K562 (cell line): ENCODE data around the gene DIMT1. TPM values are rescaled to one million over a fixed set of nuclear protein-coding genes. Genes with fewer than 3 reads are reported as not detected.
A peak's percentile ranks its signal among the peaks of the same experiment; 100 is the strongest.

Experiments used
- ARID1B ChIP-seq: fragments of 450-650 bp; IDR thresholded peaks from 2 replicates; pipeline ENCODE4 v1.6.1; 2016; ENCODE audit warnings: antibody characterized with exemption, mild to moderate bottlenecking, inconsistent platforms
- CBX2 ChIP-seq: fragments of 200-600 bp; sonication (generic); IDR thresholded peaks from one replicate; pipeline ENCODE4 v1.6.1; 2012; ENCODE audit warnings: mild to moderate bottlenecking, low read length, inconsistent platforms; ENCODE audit not compliant: insufficient read depth, poor library complexity, severe bottlenecking
- COPS2 ChIP-seq: fragments of 450-650 bp; conservative IDR thresholded peaks from 2 replicates; pipeline ENCODE4 v1.6.1; 2016; ENCODE audit warnings: mild to moderate bottlenecking, moderate library complexity
- CREM ChIP-seq: IDR thresholded peaks from 2 replicates; pipeline ENCODE4 v1.6.1; 2014; ENCODE audit warnings: antibody characterized with exemption, low read depth
- DMBX1 ChIP-seq: fragments of 250-450 bp; sonication (Bioruptor Pico); IDR thresholded peaks from 2 replicates; pipeline ENCODE4 v1.8.0; 2022; ENCODE audit warnings: inconsistent platforms, mild to moderate bottlenecking, moderate library complexity, borderline replicate concordance
- E2F3 ChIP-seq: fragments of 250-450 bp; sonication (Bioruptor Pico); IDR thresholded peaks from 2 replicates; pipeline ENCODE4 v1.4.0; 2020; ENCODE audit warnings: mild to moderate bottlenecking
- HLTF ChIP-seq: fragments of 450-650 bp; IDR thresholded peaks from 2 replicates; pipeline ENCODE4 v1.6.1; 2016
- HNRNPUL1 ChIP-seq: fragments of 200-400 bp; formaldehyde crosslinking; IDR thresholded peaks from 2 replicates; pipeline ENCODE4 v1.6.1; 2017; ENCODE audit warnings: low read length
- HSF4 ChIP-seq: fragments of 250-450 bp; sonication (Bioruptor Pico); IDR thresholded peaks from 2 replicates; pipeline ENCODE4 v2.1.2; 2022; ENCODE audit warnings: mild to moderate bottlenecking, moderate library complexity, borderline replicate concordance
- SMARCB1 ChIP-seq: IDR thresholded peaks from 2 replicates; pipeline ENCODE4 v1.6.1; 2011; ENCODE audit warnings: improper control_type of control experiment, low read depth; ENCODE audit not compliant: insufficient read length
- TFAP4 ChIP-seq: sonication (generic); formaldehyde crosslinking; IDR thresholded peaks from 2 replicates; pipeline ENCODE4 v1.8.0; 2022; ENCODE audit warnings: missing genetic modification reagents, mild to moderate bottlenecking, moderate library complexity, borderline replicate concordance
- USF1 ChIP-seq: sonication (generic); formaldehyde crosslinking; IDR thresholded peaks from 2 replicates; pipeline ENCODE4 v1.9.0; 2022; ENCODE audit warnings: mild to moderate bottlenecking, missing genetic modification reagents
- ZNF12 ChIP-seq: sonication (generic); formaldehyde crosslinking; IDR thresholded peaks from 2 replicates; pipeline ENCODE4 v1.4.0; 2020; ENCODE audit warnings: mild to moderate bottlenecking, missing genetic modification reagents
- ZNF224 ChIP-seq: sonication (generic); formaldehyde crosslinking; IDR thresholded peaks from 2 replicates; pipeline ENCODE4 v1.8.0; 2022; ENCODE audit warnings: mild to moderate bottlenecking, missing genetic modification reagents
- ZNF445 ChIP-seq: fragments of 250-450 bp; sonication (Bioruptor Pico); IDR thresholded peaks from 2 replicates; pipeline ENCODE4 v1.4.0; 2020; ENCODE audit warnings: low read depth, mild to moderate bottlenecking, moderate library complexity
- ZNF830 ChIP-seq: fragments of 250-450 bp; sonication (Bioruptor Pico); IDR thresholded peaks from 2 replicates; pipeline ENCODE4 v1.5.0; 2021; ENCODE audit warnings: mild to moderate bottlenecking
- polyA plus RNA-seq, 8 experiments: library from polyadenylated mRNA; depleted of rRNA in 4 of 8; stranded (reverse) in 5 of 8; unstranded in 3 of 8; fragments of >200 nt; fragmentation: Nextera tagmentation in 2 of 8; fragmentation: Illumina TruSeq in 1 of 8; extraction: Ambion mirVana in 2 of 8; extraction: Trizol in 1 of 8; gene quantifications; 2 replicates each; pipeline versions ENCODE4 v1.2.1 to v1.2.3, GENCODE V29; 2011 to 2014; ENCODE audit warnings: inconsistent platforms in 1 of 8, missing spikeins in 1 of 8
- total RNA-seq, 7 experiments: library from RNA; depleted of rRNA in 6 of 7; stranded (reverse); fragments of >200 nt in 6 of 7; fragmentation: Illumina TruSeq in 2 of 7; extraction: Trizol in 2 of 7; gene quantifications; 2 replicates each; pipeline versions ENCODE4 v1.2.1 to v1.2.3, GENCODE V29; 2011 to 2021; ENCODE audit warnings: low replicate concordance in 1 of 7
- TF ChIP-seq, protein P1 (sequence below): fragments of 450-650 bp; formaldehyde crosslinking; IDR thresholded peaks from 2 replicates; pipeline ENCODE4 v1.4.0; 2020; ENCODE audit warnings: mild to moderate bottlenecking, moderate library complexity

Gene DIMT1
- total and polyA plus RNA-seq, 9 of the 15 experiments (the other 6 are each of a cell fraction or from before 2014, with no cell fraction given) = 28.9 to 85.3 (median 54.1) TPM

GRCh38 chr5:62412549-62413329 lies 9.0 kb upstream of the DIMT1 start, which contains the start of gene IPO11 (continued):
- TF ChIP-seq CBX2 (no peak), ZNF12 (peak; percentile 46; the same call in 1 of the 2 replicates), HSF4 (CRISPR knock-in tag) (no peak), ARID1B (peak; percentile 25; the same call in 1 of the 2 replicates), HNRNPUL1 (no peak), SMARCB1 (no peak), ZNF224 (CRISPR knock-in tag) (no peak), E2F3 (CRISPR knock-in tag) (peak; percentile 62; the same call in 1 of the 2 replicates), ZNF445 (CRISPR knock-in tag) (no peak), HLTF (peak; percentile 72; the same call in 1 of the 2 replicates), TFAP4 (peak; percentile 82; the same call in 1 of the 2 replicates), DMBX1 (CRISPR knock-in tag) (peak; percentile 46; the same call in 1 of the 2 replicates), ZNF830 (CRISPR knock-in tag) (no peak), CREM (peak; percentile 100), COPS2 (no peak), USF1 (no peak; the same call in 1 of the 2 replicates)
- TF ChIP-seq, protein P1, sequence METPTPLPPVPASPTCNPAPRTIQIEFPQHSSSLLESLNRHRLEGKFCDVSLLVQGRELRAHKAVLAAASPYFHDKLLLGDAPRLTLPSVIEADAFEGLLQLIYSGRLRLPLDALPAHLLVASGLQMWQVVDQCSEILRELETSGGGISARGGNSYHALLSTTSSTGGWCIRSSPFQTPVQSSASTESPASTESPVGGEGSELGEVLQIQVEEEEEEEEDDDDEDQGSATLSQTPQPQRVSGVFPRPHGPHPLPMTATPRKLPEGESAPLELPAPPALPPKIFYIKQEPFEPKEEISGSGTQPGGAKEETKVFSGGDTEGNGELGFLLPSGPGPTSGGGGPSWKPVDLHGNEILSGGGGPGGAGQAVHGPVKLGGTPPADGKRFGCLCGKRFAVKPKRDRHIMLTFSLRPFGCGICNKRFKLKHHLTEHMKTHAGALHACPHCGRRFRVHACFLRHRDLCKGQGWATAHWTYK (CRISPR knock-in tag) = no peak
- TF ChIP-seq, all 486 proteins: peak for 165
